Measurements from ENCODE around the gene ATP5MG.

DNA sequence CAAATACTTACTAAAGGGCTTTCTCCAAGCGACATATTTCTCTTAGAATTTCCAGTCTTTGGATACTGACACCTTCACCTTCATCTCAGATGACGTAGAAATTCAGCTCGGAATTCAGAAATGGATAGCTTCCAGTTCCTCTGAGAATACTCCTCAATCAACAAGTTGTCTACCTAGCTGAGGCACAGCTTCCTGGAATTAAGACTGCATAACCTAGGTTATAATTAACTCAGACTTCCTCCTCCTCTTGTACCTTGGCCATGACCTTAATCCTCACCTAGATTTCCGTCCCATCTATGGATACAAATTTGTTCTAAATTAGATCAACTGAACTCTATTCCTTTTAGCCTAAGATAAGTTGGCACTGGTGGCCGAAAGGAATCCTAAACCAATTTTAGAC lies 17.4 kb downstream of the ATP5MG start:
- TF ChIP-seq, protein P1, sequence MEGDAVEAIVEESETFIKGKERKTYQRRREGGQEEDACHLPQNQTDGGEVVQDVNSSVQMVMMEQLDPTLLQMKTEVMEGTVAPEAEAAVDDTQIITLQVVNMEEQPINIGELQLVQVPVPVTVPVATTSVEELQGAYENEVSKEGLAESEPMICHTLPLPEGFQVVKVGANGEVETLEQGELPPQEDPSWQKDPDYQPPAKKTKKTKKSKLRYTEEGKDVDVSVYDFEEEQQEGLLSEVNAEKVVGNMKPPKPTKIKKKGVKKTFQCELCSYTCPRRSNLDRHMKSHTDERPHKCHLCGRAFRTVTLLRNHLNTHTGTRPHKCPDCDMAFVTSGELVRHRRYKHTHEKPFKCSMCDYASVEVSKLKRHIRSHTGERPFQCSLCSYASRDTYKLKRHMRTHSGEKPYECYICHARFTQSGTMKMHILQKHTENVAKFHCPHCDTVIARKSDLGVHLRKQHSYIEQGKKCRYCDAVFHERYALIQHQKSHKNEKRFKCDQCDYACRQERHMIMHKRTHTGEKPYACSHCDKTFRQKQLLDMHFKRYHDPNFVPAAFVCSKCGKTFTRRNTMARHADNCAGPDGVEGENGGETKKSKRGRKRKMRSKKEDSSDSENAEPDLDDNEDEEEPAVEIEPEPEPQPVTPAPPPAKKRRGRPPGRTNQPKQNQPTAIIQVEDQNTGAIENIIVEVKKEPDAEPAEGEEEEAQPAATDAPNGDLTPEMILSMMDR (optimal IDR thresholded peaks at IDR 0.05 in 1 of 3, IDR thresholded peaks at IDR 0.05 in 1 of 3, conservative IDR thresholded peaks at IDR 0.05 in 1 of 3; ENCODE audit: extremely low read depth in 1 of 3, insufficient read depth in 2 of 3, low read length in 3 of 3), result no peak
- no peak for TF ChIP-seq EZH2 (IDR thresholded peaks at IDR 0.05; ENCODE audit: low read length)
